GM18907 (cell line): ENCODE data around the gene MTUS2.

Experiments used
- ATAC-seq: cut with Tn5 transposase; IDR thresholded peaks from one replicate; pipeline ENCODE4 v1.9.1; 2021; ENCODE audit warnings: mild to moderate bottlenecking, moderate library complexity; ENCODE audit not compliant: unreplicated experiment

The MTUS2 gene

GRCh38 chr13:28820099-28821051, at the start of gene MTUS2:
TSS of gene MTUS2 (plus strand) at chr13:28820339.
- no peak for ATAC-seq

DNA sequence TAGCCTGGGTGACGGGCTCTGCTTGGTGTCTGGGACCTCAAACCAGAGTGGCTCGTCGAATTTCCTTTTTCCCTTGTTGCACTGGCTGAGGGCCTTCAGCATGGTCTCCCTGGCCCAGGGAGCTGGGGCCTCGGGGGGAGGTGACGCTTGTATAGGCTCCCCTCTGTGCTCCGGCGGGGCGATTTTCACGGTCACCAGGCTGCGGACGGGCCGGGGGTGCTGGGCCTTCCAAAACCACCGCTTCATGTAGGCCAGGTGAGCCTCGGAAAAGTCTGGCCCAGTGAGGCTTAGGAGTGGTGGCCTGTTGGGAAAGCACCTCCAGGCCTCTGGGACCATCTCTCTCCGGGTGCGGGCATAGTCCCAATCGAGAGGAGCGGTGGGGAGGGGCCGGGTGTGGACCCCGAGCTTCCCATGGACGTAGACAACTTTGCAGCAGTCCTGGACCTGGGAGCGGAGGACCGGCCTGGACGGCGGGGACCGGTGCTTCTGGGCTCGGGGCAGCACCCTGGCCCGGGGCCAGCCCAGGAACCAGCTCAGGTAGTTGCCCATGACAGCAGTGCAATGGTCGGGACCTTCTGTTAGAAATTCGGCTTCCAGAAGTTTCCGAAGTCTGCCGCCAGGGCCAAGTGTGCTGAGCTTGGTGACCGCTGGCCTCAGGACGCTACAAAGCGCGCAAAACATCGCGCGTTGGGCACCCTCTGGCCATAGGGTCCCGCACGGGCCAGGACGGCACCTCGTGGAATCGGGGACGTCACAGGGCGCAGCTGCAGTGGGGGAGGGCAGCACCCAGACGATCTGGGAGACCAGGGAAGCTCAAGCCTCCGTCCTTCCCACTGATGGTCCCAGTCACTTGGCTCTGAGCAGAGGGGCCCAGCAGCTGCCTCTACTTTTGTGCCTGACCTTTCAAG, 41.6 kb upstream of the MTUS2 start:
- ATAC-seq = no peak

- ATAC-seq = no peak
Observed at GRCh38 chr13:28792992-28793391, 27.1 kb upstream of the MTUS2 start.

DNA sequence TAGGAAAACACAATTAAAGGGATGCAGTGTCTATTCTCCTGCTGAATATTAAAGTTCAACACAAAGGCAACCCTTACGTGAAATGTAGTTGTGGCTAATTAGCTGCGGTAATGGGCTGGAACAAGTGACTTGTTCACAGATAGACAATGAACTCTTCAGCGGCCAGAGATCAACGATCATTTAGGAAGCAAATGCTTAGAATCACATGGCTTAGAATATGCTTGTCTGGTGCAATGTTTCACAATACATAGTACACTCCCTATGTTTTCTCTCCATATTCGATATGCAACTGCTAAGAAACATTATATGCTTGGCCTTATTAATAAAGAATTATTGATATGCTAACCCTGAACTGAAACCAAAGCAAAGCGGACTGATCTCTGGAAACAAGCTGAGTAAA, 25.7 kb upstream of the MTUS2 start:
- ATAC-seq = no peak

- no peak for ATAC-seq
Observed at GRCh38 chr13:28796938-28797257, 23.2 kb upstream of the MTUS2 start.

DNA sequence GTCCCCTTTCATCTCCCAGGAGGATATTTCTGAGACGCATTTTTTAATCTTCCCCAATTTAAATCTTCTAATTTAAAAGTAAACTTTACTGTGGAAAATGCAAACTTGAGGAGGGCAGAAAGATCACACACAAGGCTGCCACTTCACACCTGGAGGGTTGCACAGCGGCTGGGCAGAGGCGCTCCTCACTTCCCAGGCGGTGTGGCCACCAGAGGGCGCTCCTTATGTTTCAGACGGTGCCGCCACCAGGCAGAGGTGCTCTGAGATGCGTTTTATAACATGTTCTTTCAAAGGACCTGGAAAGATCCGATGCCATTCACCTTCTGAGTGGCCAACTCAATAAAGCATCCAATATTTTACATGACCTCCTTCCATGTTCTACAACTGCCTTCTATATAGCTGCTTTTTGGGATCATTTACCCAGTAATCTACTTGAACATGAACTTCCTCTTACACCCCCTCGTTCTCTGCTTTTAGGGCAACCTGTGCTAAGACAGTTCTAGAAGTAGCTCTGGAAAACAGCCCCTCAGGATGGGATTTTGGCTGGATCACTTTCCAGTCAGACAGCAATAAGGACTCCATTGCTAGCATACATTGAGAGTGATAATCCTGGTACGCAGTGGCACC, 14.8 kb upstream of the MTUS2 start:
- no peak for ATAC-seq

DNA sequence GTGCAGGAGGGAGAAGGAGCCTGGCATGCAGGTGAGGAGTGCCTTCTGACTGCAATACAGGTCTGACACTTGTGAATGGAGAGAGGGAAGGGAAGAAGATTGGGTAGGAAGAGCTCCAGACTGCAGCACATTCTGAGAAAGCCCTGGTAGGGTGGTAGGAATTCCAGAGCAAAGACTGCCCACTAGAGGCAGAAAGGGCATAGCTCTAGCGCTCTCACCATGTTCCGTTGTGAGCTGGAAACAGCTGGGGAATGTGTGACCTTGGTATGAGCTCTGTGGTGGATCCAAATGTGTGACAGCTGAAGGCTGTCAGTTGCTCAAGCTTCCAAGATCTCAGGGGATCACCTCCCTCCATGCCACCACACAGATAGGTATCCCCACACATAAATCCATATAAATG, 2.9 kb upstream of the MTUS2 start:
- no peak for ATAC-seq

GRCh38 chr13:28819046-28819730, 951 bp upstream of the MTUS2 start:
- ATAC-seq = no peak

DNA sequence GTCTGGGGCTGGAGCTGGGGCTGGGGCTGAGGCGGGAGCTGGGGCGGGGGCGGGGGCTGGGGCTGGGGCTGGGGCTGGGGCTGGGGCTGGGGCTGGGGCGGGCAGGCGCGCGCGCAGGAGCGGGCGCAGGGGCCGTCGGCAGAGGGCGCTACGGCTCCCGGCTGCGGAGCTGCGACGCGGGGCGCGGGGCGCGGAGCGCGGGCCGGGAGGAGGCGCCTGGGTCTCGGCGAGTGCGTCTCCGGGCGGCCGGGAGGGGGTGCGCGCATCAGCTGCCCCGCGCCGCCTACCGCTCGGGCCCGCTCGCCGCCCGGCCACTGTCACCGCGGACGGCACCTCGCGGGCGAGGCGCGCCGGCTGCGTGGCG, 422 bp upstream of the MTUS2 start:
- ATAC-seq = no peak

- no peak for ATAC-seq
Observed at GRCh38 chr13:28822151-28822550, 2.0 kb downstream of the MTUS2 start.

GRCh38 chr13:28822801-28823200, 2.7 kb downstream of the MTUS2 start:
- ATAC-seq = no peak

- ATAC-seq = no peak
Observed at GRCh38 chr13:28825379-28825778, 5.2 kb downstream of the MTUS2 start.

DNA sequence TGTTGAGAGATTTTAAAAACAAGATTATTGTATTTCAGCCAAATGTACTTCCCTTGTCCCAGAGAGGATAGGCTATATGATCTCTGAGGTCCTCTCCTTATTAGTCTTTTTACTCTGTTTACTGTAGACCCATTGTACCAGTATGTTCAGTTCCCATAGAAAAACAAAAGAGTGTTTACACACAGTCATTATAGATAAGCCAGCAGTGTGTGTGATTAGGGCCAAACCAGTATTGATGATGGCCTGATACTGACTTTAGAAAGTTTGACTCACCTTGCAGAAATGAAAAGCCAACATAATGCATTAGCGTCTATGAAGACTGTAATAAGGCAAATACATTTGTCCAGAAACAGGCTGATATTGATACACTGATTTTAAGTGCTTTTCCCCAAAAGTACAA, 6.2 kb downstream of the MTUS2 start:
- no peak for ATAC-seq

- no peak for ATAC-seq
Observed at GRCh38 chr13:28830580-28830979, 10.4 kb downstream of the MTUS2 start.

- no peak for ATAC-seq
Observed at GRCh38 chr13:28831117-28831516, 11.0 kb downstream of the MTUS2 start.

- ATAC-seq = no peak
Observed at GRCh38 chr13:28837111-28837510, 17.0 kb downstream of the MTUS2 start.

DNA sequence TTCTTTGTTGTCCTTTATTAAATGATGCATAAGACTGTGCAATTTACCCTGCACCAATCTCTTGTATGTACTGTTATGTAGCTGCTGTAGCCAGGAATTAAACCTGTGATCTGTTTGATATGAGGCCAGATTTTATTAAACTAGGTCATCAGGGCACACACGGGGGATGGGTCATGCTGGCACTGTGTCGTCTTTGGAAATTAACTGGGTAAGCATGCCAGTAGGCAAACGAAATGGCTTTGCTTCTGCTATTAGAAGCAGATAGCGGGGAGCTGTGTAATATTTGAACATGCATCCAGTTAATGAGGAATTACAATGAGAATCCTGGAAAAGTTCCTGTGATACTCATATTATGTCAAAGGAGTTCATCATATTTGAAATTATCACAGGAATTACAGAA, 23.5 kb downstream of the MTUS2 start:
- no peak for ATAC-seq

DNA sequence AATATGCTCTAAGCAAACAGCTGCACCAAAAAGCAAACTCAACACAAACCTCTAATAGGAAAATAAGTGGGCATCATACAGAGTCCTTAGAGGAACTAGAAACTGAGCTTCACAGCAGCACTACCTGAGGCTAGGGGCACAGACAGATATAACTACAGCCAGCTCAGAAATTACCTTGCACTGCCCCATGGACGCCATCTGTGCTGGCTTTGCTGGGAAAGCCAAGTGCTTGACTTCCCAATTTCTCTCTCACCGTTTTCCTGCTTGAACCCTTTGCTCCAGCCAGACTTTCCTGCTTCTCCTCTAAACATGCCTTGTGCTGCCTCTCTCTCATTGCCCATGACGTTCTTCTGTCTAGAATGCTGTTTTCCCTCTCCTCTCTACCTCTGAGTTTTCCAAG, 29.3 kb downstream of the MTUS2 start:
- ATAC-seq = no peak

GRCh38 chr13:28850226-28850625, 30.1 kb downstream of the MTUS2 start:
- ATAC-seq = no peak

GRCh38 chr13:28851422-28851821, 31.3 kb downstream of the MTUS2 start:
- ATAC-seq = no peak

GRCh38 chr13:28854657-28855056, 34.5 kb downstream of the MTUS2 start:
- no peak for ATAC-seq
